ENCODE data around the gene AP5M1. TPM values are rescaled to one million over a fixed set of nuclear protein-coding genes. Genes with fewer than 3 reads are reported as not detected.

The AP5M1 gene
- total RNA-seq, 1 experiment from 2014 or later = 34.2 TPM

GRCh38 chr14:57345106-57345505 is 76.3 kb downstream of the AP5M1 start:
- H3K36me3 Mint-ChIP-seq (ENCODE audit: insufficient read depth, unreplicated experiment) = peaks cover 5% of the 10 kb centered on the region
- peaks cover 2% of the 10 kb centered on the region for H3K9me3 Mint-ChIP-seq (ENCODE audit: low read depth, unreplicated experiment)
- no peak overlapping the region for H3K4me3 Mint-ChIP-seq (ENCODE audit: low read depth, unreplicated experiment)
- no peak for DNase-seq
- H3K27ac Mint-ChIP-seq (ENCODE audit: unreplicated experiment) = no peak overlapping the region
- intact Hi-C loops (cut with micrococcal nuclease; ENCODE audit: unreplicated experiment) = no loop called here
- CTCF ChIA-PET = no interaction called here
- H3K27me3 Mint-ChIP-seq (ENCODE audit: unreplicated experiment) = no peaks in the 10 kb centered on the region
- no TSS peak for BruUV-seq (replicated peaks)
- H3K4me1 Mint-ChIP-seq (ENCODE audit: low read depth, unreplicated experiment) = peaks cover 10% of the 10 kb centered on the region
- no peak for TF ChIP-seq CTCF (IDR thresholded peaks at IDR 0.05; ENCODE audit: unreplicated experiment)

- DNase-seq = no peak
- intact Hi-C loops (cut with micrococcal nuclease; ENCODE audit: unreplicated experiment) = no loop called here
- no peak for TF ChIP-seq CTCF (IDR thresholded peaks at IDR 0.05; ENCODE audit: unreplicated experiment)
- CTCF ChIA-PET = no interaction called here
- no peak overlapping the region for H3K27ac Mint-ChIP-seq (ENCODE audit: unreplicated experiment)
- H3K4me3 Mint-ChIP-seq (ENCODE audit: low read depth, unreplicated experiment) = no peak overlapping the region
- H3K27me3 Mint-ChIP-seq (ENCODE audit: unreplicated experiment) = no peaks in the 10 kb centered on the region
- H3K9me3 Mint-ChIP-seq (ENCODE audit: low read depth, unreplicated experiment) = peaks cover 2% of the 10 kb centered on the region
- no TSS peak for BruUV-seq (replicated peaks)
- peaks cover 11% of the 10 kb centered on the region for H3K4me1 Mint-ChIP-seq (ENCODE audit: low read depth, unreplicated experiment)
- H3K36me3 Mint-ChIP-seq (ENCODE audit: insufficient read depth, unreplicated experiment) = peaks cover 5% of the 10 kb centered on the region
Observed at GRCh38 chr14:57346741-57347140, 78.0 kb downstream of the AP5M1 start.

Other genes with a start within 250 kb of the AP5M1 start
- 62.4 and 67.2 TPM in 2 replicates for gene EXOC5, start 66 bp upstream of the AP5M1 start, total RNA-seq (2022)
- 16.0 and 17.2 TPM in 2 replicates for gene NAA30, start 121.6 kb downstream of the AP5M1 start, total RNA-seq (2022)
- 58.7 and 81.3 TPM in 2 replicates for gene CCDC198, start 224.9 kb downstream of the AP5M1 start, total RNA-seq (2022)

All from Calu3 (cell line).